CD4-positive, alpha-beta T cell treated with Interleukin-12 subunit alpha and Interleukin-12 subunit beta, for 1 hour (primary cell): ENCODE results near the gene KLF2.

ENCODE experiments used
- DNase-seq: peaks from one replicate; pipeline ENCODE4 v3.0.0-alpha.2; 2020

KLF2 gene

GRCh38 chr19:16365300-16365996 lies 40.8 kb downstream of the KLF2 start:
- DNase-seq = no peak

- no peak for DNase-seq
These were observed 41.4 kb downstream of the KLF2 start for GRCh38 chr19:16366056-16366432.

DNA sequence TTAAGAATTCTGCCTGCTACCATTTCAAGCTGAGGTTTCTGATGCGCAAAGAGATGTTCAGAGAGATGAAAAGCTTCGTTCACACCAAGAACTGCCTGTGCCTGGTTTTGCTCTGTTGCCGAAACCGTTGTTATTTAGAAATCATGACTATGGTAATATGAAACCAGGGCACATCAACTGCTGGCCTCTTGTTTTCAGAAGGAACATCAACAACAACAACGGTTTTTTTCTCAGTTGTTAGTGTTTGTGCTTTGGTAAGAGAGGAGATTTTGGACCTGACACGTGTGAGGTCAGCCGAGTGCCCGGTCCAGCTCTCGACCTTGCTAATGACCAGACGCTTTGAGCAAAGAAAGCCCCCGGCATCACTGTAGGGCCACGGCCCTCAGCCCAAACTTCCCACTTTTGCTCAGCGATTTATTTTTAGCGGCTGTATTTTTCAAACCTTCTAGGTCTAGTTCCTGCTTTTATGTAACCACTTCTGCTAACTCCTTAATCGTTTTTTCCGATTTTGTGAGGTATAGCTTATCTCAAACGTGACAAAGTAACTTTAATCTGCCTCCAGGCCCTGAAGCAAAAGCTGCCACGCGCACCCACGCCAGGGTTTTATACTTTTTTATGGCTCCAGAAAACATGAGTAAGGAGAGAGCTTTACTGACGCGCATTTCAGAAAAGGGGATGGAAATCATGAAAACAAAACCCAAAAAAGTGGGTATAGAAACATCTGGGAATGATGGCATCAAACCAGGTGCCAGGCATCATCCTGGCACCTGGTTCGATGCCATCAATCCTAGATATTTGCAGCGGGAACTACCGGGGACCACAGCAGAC lies 42.0 kb downstream of the KLF2 start:
- DNase-seq = peak; percentile 70

DNA sequence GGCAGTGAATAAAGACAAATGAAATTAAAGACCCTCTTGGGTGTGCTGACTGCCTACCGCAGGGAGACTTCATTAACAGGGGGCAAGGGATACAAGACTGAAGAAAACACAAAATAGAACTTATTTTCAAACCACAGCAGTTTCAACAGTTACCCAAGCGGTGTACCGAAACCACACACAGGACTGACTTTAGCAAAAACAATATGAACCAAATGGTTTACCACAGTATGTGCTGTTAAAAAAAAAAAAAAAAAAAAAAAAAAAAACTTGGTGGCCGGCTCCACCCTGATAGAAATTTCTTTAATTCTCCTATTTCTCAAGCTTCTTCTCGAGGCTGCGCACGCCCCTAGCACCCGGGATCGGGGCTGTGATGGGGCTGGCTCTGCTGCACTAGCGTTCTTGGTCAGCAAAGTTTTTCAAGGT lies 42.6 kb downstream of the KLF2 start:
- peak; percentile 81 for DNase-seq

DNA sequence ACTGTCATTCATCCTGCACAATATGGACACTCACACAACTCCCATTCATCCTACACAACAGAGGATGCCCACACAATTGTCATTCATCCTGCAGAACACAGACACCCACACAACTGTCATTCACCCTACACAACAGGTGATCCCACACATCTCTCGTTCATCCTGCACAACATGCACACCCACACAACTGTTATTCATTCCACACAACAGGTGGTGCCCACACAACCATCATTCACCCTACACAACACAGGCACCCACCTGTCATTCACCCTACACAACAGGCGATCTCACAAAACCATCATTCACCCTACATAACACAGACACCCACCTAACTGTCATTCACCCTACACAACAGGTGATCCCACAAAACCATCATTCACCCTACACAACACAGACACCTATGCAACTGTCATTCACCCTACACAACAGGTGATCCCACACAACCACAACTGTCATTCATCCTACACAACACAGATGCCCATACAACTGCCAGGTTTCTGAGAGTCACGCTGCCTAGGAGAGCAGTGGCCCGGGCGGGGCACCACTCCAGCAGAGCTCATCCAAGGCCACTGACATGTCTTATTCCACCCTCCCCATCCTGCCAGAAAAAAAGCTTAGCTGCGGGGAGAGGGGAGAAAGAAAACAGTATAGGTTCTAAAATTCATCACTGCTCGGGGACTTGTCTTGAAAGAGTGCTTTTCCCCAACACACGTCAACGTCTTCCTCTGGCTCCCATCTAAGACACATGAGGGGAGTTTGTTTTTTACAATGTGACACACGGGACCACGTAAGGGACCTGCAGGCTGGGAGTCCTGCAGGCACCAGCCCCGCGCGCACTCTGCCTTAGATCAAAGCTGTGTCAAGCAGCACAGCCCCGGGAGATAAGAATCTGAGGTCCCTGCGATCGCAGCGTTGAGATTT lies 44.0 kb downstream of the KLF2 start:
- DNase-seq = peak; percentile 81

GRCh38 chr19:16369306-16369663 lies 44.7 kb downstream of the KLF2 start:
- no peak for DNase-seq

- DNase-seq = peak; percentile 89
These were observed 45.3 kb downstream of the KLF2 start for GRCh38 chr19:16369664-16370576.

- DNase-seq = peak; percentile 53
These were observed 46.2 kb downstream of the KLF2 start for GRCh38 chr19:16370641-16371391.

GRCh38 chr19:16371540-16371986 lies 46.9 kb downstream of the KLF2 start:
- peak; percentile 94 for DNase-seq

DNA sequence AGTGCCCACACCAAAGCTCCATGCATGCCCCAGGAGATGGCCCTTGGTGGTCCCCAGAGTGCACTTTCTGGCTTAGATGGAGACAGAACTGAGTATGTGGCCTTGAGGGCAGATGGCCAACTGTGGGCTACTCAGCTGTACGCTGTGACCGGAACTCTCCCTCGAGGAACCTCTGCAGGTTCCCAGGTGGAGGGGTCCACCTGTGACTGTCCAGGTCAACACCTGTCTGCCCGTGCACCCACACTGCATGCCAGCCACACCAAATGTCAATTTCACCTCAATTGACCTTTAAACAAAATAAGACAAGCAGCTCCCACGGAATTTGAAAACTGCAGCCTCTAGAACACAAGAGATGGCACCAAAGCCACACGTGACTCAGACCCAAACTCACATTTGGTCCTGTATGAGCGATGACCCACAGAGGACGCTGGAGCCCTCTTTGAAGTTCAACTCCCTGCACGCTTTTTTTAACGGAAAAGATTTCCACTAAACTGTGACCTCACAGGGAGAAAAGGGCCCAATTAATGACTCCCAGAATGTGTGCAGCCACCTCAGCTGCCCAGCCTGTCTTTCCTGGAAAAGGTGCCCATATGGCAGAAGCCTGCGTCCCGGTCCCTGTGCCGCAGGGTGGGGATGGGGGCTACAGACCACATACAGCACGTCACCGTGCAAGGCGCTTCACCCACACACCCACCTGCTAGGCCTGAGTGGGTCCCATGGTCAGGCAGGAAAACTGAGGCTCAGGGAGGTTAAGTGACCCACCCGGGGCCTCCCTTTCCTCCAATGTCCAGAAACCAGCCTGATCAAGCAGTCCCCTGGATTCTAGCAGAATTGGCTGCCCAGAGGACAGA lies 47.7 kb downstream of the KLF2 start:
- DNase-seq = no peak

- no peak for DNase-seq
These were observed 48.5 kb downstream of the KLF2 start for GRCh38 chr19:16373079-16373478.

DNA sequence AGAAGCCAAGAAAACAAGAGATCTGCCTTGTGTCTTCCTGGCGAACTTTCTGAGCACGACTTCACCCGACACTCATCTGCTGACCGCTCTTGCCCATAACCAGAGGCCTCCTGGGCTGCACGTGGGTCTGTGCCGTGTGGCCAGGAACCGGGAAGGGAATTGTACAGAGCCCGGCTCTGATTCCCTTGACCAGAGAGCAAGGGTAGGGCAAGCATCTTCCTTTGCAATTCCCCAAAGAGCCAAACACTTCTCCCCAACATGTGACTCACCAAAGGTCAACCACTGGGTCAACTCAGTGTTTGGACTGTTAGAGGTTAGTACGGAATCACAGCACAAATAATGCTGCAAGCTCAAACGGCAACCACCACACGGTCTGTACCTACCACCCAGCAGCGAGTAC lies 48.9 kb downstream of the KLF2 start:
- no peak for DNase-seq

- no peak for DNase-seq
These were observed 49.4 kb downstream of the KLF2 start for GRCh38 chr19:16373989-16374388.

DNA sequence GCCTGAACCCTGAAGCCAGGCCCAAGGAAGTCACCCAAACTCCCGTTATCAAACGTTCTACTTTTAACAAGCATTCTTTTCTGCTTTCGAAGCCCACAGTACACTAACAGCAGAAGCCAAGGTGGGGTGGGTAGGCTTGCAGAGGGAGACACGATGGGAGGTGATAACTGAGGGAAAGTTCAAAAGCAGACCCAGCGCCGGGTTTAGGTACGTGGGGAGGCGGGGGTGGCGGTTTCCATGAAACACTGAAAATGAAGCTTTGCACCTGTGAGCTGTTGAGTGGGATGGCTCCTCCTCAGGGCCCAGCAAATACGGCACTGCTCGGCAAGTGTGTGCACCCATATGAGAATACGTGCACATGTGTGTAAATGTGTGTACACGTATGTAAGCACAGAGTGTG lies 49.8 kb downstream of the KLF2 start:
- no peak for DNase-seq

- DNase-seq = no peak
These were observed 50.7 kb downstream of the KLF2 start for GRCh38 chr19:16375157-16375935.

GRCh38 chr19:16375936-16376185 lies 51.2 kb downstream of the KLF2 start:
- DNase-seq = no peak

DNA sequence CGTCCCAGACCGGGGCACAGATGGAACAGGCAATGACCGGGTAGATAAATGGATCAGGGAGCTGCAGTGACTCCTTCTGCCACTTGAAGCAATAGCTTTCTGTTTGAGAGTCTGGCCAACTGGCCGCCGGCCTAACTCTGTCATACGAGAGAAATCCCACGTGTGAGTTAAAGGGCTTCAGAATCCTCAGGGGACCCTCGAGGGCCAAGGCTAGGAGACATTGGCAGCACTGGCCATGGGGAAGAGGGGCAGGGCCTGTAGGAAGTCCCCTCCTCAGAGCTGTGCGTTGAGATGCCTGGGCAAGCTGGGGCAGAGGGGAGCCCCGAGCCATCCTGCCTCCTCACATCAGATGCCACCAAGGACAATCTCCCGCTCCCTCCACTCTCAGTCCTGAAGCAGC lies 51.6 kb downstream of the KLF2 start:
- no peak for DNase-seq

DNA sequence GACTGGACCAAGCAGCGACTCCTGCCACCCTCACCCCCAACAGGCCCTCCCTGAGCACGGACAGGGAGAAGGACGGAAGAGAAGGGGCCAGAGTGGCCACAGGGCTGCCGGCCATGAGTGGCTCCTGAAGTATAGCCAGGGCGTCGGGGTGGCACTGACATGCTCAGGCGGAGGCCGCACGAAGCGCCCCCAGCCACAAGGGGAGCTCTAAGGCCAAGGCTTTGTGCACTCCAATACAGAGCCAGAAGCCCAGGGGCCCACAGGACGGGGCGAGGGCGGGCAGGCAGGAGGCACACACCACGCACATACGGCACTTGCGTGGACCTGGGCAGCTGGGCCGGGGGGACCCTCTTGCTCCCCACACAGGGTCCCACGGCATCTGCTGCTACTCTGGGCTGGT lies 52.0 kb downstream of the KLF2 start:
- peak; percentile 26 for DNase-seq

DNA sequence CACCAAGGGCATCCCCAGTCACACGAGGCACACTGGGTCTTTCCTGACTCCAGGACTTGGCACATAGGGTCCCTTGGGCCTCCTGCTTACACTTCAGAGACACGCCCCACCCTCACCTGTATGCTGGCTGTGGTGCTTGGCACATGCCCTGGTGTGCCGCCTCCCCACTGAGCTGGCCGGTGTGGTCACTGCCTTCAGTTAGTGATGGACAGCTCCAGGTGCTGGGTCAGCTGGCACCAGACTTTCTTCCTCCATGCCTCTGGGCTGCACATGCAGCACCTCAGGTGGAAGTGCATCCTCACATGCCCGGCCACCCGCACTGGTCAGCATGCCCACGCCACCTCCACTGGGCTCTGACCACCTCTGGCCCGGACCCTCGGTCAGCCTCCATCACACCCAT lies 52.9 kb downstream of the KLF2 start:
- no peak for DNase-seq
